Thyroid gland (tissue), 4 donors: ENCODE results near the gene FOXP1. TPM values are rescaled to one million over a fixed set of nuclear protein-coding genes. Genes with fewer than 3 reads are reported as not detected.

Source experiments
- DNase-seq, 2 donors: peaks; one replicate each; pipeline ENCODE4 v3.0.0-alpha.2; 2019
- H3K27ac ChIP-seq, 3 donors: fragments of 200-600 bp; sonication (generic); 1 replicate in 2 of 3; 2 replicates in 1 of 3; pipeline ENCODE4 v1.5.1; 2016 to 2019; ENCODE audit warnings: mild to moderate bottlenecking in 1 of 3, moderate library complexity in 1 of 3
- H3K27me3 ChIP-seq: fragments of 200-600 bp; sonication (generic); one replicate; pipeline ENCODE4 v1.5.1; 2019
- H3K36me3 ChIP-seq, 2 donors: fragments of 200-600 bp; sonication (generic); one replicate each; pipeline ENCODE4 v1.5.1; 2016 to 2019
- H3K4me1 ChIP-seq, 2 donors: fragments of 200-600 bp; sonication (generic); one replicate each; pipeline ENCODE4 v1.5.1; 2017 to 2019
- H3K4me3 ChIP-seq, 3 donors: fragments of 200-600 bp; sonication (generic); replicated peaks in 1 of 3; 1 replicate in 2 of 3; 2 replicates in 1 of 3; pipeline ENCODE4 v1.5.1; 2016; ENCODE audit warnings: mild to moderate bottlenecking in 1 of 3
- H3K9me3 ChIP-seq: fragments of 200-600 bp; sonication (generic); one replicate; pipeline ENCODE4 v1.5.1; 2017
- CTCF ChIP-seq, 6 experiments: fragments of 200-600 bp in 3 of 6; fragments of 450-650 bp in 3 of 6; sonication (generic) in 3 of 6; IDR thresholded peaks; one replicate each; pipeline ENCODE4 v1.5.1; 2016 to 2019; ENCODE audit warnings: antibody characterized with exemption in 6 of 6, mild to moderate bottlenecking in 2 of 6, inconsistent platforms in 1 of 6, moderate library complexity in 1 of 6
- POLR2A ChIP-seq, 2 donors: fragments of 450-650 bp; IDR thresholded peaks; one replicate each; pipeline ENCODE4 v1.6.1; 2017; ENCODE audit warnings: antibody characterized with exemption in 2 of 2, mild to moderate bottlenecking in 2 of 2, moderate library complexity in 1 of 2
- WGBS, 2 donors: methylation state at CpG; one replicate each; pipeline ENCODE4 v1.1.5; 2017; 5-methylcytosine and 5-hydroxymethylcytosine counted together
- intact Hi-C: fragments of 100-400 bp; cut with DNase I; formaldehyde crosslinking; loops from one replicate; pipeline ENCODE4 v1.15.1; 2023
- total RNA-seq, 4 donors: library from RNA; depleted of rRNA; stranded (reverse); fragments of >200 nt; gene quantifications; one replicate each; pipeline ENCODE4 v1.2.3, GENCODE V29; 2016

Gene FOXP1
- total RNA-seq, 4 donors from 2014 or later: 111 to 187 (median 141) TPM

DNA sequence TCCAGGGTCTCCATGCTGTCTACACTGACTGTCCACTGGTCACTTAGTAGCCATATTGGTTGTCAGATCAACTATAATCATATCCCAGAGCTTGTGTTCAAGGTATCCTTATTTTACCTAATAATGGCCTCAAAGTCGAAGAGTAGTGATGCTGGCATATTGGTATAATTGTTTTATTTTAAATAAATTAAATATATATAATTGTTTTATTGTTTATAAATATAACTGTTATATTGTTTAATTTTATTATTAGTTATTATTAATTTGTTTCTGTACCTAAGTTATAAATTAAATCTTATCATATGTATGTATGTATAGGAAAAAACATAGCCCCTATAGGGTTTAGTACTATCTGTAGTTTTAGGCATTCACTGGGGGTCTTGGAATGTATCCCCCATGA, 205.0 kb downstream of the FOXP1 start:
- Histone ChIP-seq H3K27me3 (no peaks in the 10 kb centered on the region), H3K36me3 (no peaks in the 10 kb centered on the region), H3K4me1 (peaks cover 0 to 11% of the 10 kb centered on the region in 2 donors), H3K4me3 (no peak overlapping the region), H3K9me3 (no peaks in the 10 kb centered on the region), H3K27ac (no peak overlapping the region)
- TF ChIP-seq POLR2A (IDR thresholded peaks at IDR 0.05): no peak
- no peak for TF ChIP-seq CTCF (IDR thresholded peaks at IDR 0.05)
- no peak for DNase-seq
- intact Hi-C loops: no loop called here
- WGBS, 2 donors: 95 to 100% methylated on average over 1 of the region's 1 CpG

DNA sequence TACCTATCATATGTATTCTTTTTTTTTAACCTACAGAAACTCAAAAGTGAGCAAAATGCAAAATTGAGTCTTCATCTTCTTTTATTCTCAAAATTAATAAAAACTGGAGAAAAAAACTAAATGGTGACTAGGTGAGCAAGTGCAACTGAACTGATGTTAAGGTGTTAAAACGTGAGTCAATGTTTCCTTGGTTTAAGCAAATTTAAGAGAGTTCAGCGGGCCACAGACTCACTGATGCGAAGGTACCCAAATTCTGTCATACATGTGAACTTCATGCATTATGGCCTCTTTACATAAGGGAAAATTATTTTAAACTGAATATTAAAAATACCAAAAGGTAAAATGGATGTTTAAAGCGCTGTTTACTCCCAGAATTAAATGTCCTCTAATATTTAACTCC, 206.6 kb downstream of the FOXP1 start:
- no peak overlapping the region for H3K4me3 ChIP-seq
- peaks cover 0 to 11% of the 10 kb centered on the region in 2 donors for H3K4me1 ChIP-seq
- no peaks in the 10 kb centered on the region for H3K9me3 ChIP-seq
- no peaks in the 10 kb centered on the region for H3K36me3 ChIP-seq
- H3K27ac ChIP-seq: no peak overlapping the region
- H3K27me3 ChIP-seq: no peaks in the 10 kb centered on the region
- TF ChIP-seq CTCF (IDR thresholded peaks at IDR 0.05) (no peak), POLR2A (IDR thresholded peaks at IDR 0.05) (no peak)
- no peak for DNase-seq
- WGBS, 2 donors: 85 to 96% methylated on average over 4 of the region's 4 CpGs
- intact Hi-C loops: no loop called here

GRCh38 chr3:71376503-71376902, 207.0 kb downstream of the FOXP1 start:
- 89 to 90% methylated on average over 5 of the region's 5 CpGs for WGBS, 2 donors
- H3K9me3 ChIP-seq: no peaks in the 10 kb centered on the region
- TF ChIP-seq POLR2A (IDR thresholded peaks at IDR 0.05): no peak
- TF ChIP-seq CTCF (IDR thresholded peaks at IDR 0.05): no peak
- intact Hi-C loops: no loop called here
- no peaks in the 10 kb centered on the region for H3K27me3 ChIP-seq
- peaks cover 0 to 11% of the 10 kb centered on the region in 2 donors for H3K4me1 ChIP-seq
- no peaks in the 10 kb centered on the region for H3K36me3 ChIP-seq
- DNase-seq: no peak
- H3K4me3 ChIP-seq: no peak overlapping the region
- no peak overlapping the region for H3K27ac ChIP-seq

DNA sequence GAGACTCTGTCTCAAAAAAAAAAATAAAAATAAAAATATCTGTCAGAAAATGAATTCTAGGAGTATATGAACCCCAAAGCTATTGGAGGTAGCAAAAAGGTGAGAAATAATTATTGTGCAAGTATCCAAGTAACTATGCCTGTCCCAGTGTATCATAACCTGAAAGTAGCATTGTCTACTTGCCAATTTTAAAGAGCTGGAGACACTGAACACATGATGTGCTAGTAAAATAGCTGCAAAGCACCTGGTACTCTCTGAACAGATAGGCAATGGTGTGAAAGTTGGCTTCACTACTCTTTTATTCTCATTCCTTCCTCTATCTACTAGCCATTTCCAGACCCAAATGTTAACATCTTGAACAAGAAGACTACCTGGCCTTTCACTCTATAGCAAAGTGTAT, 208.9 kb downstream of the FOXP1 start:
- TF ChIP-seq CTCF (IDR thresholded peaks at IDR 0.05) (no peak), POLR2A (IDR thresholded peaks at IDR 0.05) (no peak)
- H3K27me3 ChIP-seq: no peaks in the 10 kb centered on the region
- peaks cover 10 to 17% of the 10 kb centered on the region in 2 donors for H3K4me1 ChIP-seq
- intact Hi-C loops: no loop called here
- no peak overlapping the region for H3K27ac ChIP-seq
- H3K4me3 ChIP-seq: no peak overlapping the region
- no peak for DNase-seq
- no peaks in the 10 kb centered on the region for H3K9me3 ChIP-seq
- H3K36me3 ChIP-seq: no peaks in the 10 kb centered on the region

DNA sequence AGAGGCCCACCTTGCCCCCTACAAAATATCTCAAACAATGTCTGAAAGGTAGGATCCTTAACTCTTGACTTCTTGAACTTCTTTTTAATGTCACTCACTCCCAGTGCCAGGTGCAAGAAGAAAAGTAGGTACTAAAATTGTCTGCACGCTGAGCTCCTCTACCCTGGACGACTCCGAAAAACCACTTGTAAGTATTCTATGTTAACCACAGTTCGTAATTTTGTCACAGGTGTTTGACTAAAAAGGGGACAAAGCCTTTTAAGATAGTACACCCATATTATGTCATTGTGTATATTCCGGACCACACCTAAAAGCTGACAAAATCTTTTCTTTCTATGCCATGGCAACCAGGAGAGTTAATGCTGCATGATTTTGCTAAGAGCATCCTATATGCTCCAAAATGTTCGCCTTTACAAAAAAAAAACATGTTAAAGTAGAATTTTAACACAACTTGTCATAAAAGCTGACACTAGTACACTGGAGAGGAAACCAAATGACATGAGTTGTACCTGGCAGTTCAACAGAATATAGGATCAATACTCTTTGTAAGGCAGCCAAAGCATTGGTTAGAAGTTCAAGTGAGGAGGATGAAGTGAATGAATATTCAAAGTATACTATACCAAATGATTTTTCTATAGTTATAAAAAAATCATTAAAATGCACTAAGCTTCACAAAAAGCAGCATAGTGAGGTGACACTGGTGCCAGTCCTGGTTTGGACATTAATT, 210.5 kb downstream of the FOXP1 start:
- 93 to 94% methylated on average over 6 of the region's 6 CpGs for WGBS, 2 donors
- Histone ChIP-seq H3K4me3 (no peak overlapping the region), H3K9me3 (no peaks in the 10 kb centered on the region), H3K36me3 (no peaks in the 10 kb centered on the region), H3K27ac (no peak overlapping the region), H3K4me1 (peaks cover 11 to 16% of the 10 kb centered on the region in 2 donors), H3K27me3 (no peaks in the 10 kb centered on the region)
- DNase-seq: no peak
- TF ChIP-seq POLR2A (IDR thresholded peaks at IDR 0.05) (no peak), CTCF (IDR thresholded peaks at IDR 0.05) (no peak)
- intact Hi-C loops: no loop called here
